Activated CD4-positive, alpha-beta T cell treated with anti-CD3 and anti-CD28 coated beads for 36 hours (primary cell): ENCODE data around the gene WDR19. TPM values are rescaled to one million over a fixed set of nuclear protein-coding genes. Genes with fewer than 3 reads are reported as not detected.
"Not testable (repeated sequence)": the region's sequence is repeated elsewhere in the genome, so short reads cannot be mapped to it uniquely, and the experiment has no call there.

Experiments used
- ATAC-seq: fragments of 200-7000 bp; cut with Tn5 transposase; one replicate; pipeline ENCODE4 v1.10.0; 2021; ENCODE audit warnings: mild to moderate bottlenecking, moderate library complexity
- CTCF ChIA-PET: fragments of 350-600 bp; sonication (Branson Sonifier 250); formaldehyde crosslinking; loops from one replicate; lab custom pipeline; 2021; ENCODE audit warnings: antibody characterized with exemption; lab: Charles Lee
- POLR2A ChIA-PET: fragments of 350-600 bp; sonication (Branson Sonifier 250); formaldehyde crosslinking; loops from one replicate; lab custom pipeline; 2021; ENCODE audit warnings: antibody characterized with exemption, inconsistent platforms; lab: Charles Lee
- DNase-seq: peaks from one replicate; pipeline ENCODE4 v3.0.0-alpha.2; 2020
- H3K27ac Mint-ChIP-seq: one replicate; pipeline ENCODE4 v1.8.0; 2021; ENCODE audit warnings: mixed read lengths
- H3K27me3 Mint-ChIP-seq: one replicate; pipeline ENCODE4 v1.8.0; 2021; ENCODE audit warnings: mixed read lengths
- H3K36me3 Mint-ChIP-seq: one replicate; pipeline ENCODE4 v1.8.0; 2021; ENCODE audit warnings: low read depth, mixed read lengths
- H3K4me1 Mint-ChIP-seq: one replicate; pipeline ENCODE4 v1.8.0; 2021; ENCODE audit warnings: mixed read lengths
- H3K4me3 Mint-ChIP-seq: one replicate; pipeline ENCODE4 v1.8.0; 2021; ENCODE audit warnings: mild to moderate bottlenecking, moderate library complexity, mixed read lengths
- H3K9me3 Mint-ChIP-seq: one replicate; pipeline ENCODE4 v1.8.0; 2021; ENCODE audit warnings: low read depth, mixed read lengths
- intact Hi-C, 2 experiments: fragments of 100-400 bp; cut with DNase I in 1 of 2; cut with micrococcal nuclease in 1 of 2; formaldehyde crosslinking; loops; one replicate each; pipeline versions ENCODE4 v1.14.2 to v1.15.1; 2022 to 2024; cut with DNase I, micrococcal nuclease
- total RNA-seq, 2 experiments: library from RNA; stranded (reverse); gene quantifications; one replicate each; pipeline ENCODE4 v1.2.3, GENCODE V29; 2021

Gene WDR19
- 10 to 100 TPM; 12.1 to 16.2 TPM for total RNA-seq

- Mint-ChIP-seq H3K36me3 (no peaks in the 10 kb centered on the region), H3K9me3 (no peaks in the 10 kb centered on the region), H3K4me1 (peaks cover 8% of the 10 kb centered on the region), H3K27ac (no peak within 1 kb of the TSS), H3K4me3 (no peak within 1 kb of the TSS), H3K27me3 (peaks cover 3% of the 10 kb centered on the region)
- ChIA-PET CTCF (interaction anchor here (0.7 to 1.4 kb wide), 9 partner anchors 48 to 896 kb away, joined by 3 to 5 read pairs (median 4); partner anchors contain the start of genes PDS5A and TLR1), POLR2A (interaction anchor here (0.6 to 0.7 kb wide), 2 partner anchors 171 to 504 kb away, joined by 3 to 4 read pairs; no protein-coding TSS in a partner anchor)
- ATAC-seq = peak; percentile 99
- DNase-seq = peak; percentile 99
- intact Hi-C loops = loop anchor here (1.0 to 10.0 kb wide), 13 partner anchors 135 to 1497 kb away; partner anchors contain the start of genes RPL9 (in 2 of the 2), LIAS (in 1 of the 2), N4BP2 (in 1 of the 2) and RELL1 (in 1 of the 2)
These were observed at the start of gene WDR19 for GRCh38 chr4:39181905-39182638. WDR19 (plus strand) TSS chr4:39182529; CDS start chr4:39182558, 29 bp downstream.

- peaks cover 2% of the 10 kb centered on the region for H3K36me3 Mint-ChIP-seq
- no peaks in the 10 kb centered on the region for H3K27me3 Mint-ChIP-seq
- no peak for ATAC-seq
- no peak overlapping the region for H3K27ac Mint-ChIP-seq
- no peak for DNase-seq
- H3K4me3 Mint-ChIP-seq = no peak overlapping the region
- POLR2A ChIA-PET = interaction anchor here (0.6 kb wide), 1 partner anchor 29 kb away, joined by 3 read pairs; no protein-coding TSS in a partner anchor
- intact Hi-C loops = no loop called here
- no peaks in the 10 kb centered on the region for H3K9me3 Mint-ChIP-seq
- CTCF ChIA-PET = interaction anchor here (0.6 to 6.3 kb wide), 14 partner anchors 48 to 373 kb away, joined by 3 to 121 read pairs (median 4); partner anchors contain the start of gene TLR10
- peaks cover 9% of the 10 kb centered on the region for H3K4me1 Mint-ChIP-seq
These were observed 48.7 kb upstream of the WDR19 start for GRCh38 chr4:39133623-39134022.

GRCh38 chr4:39134683-39135306, 47.5 kb upstream of the WDR19 start:
- Mint-ChIP-seq H3K36me3 (peaks cover 2% of the 10 kb centered on the region), H3K27ac (no peak overlapping the region), H3K9me3 (no peaks in the 10 kb centered on the region), H3K4me1 (peaks cover 9% of the 10 kb centered on the region), H3K4me3 (no peak overlapping the region), H3K27me3 (no peaks in the 10 kb centered on the region)
- intact Hi-C loops = loop anchor here (1.0 to 5.0 kb wide), 3 partner anchors 232 to 375 kb away; no protein-coding TSS in a partner anchor
- ATAC-seq (no peak), DNase-seq (no peak)
- CTCF ChIA-PET = interaction anchor here (0.5 to 6.3 kb wide), 30 partner anchors 9 to 374 kb away, joined by 3 to 121 read pairs (median 4); partner anchors contain the start of genes TLR10 and TMEM156
- POLR2A ChIA-PET = no interaction called here

- ATAC-seq, DNase-seq, H3K36me3 Mint-ChIP-seq, H3K4me3 Mint-ChIP-seq, H3K4me1 Mint-ChIP-seq, H3K9me3 Mint-ChIP-seq, POLR2A ChIA-PET, H3K27ac Mint-ChIP-seq, H3K27me3 Mint-ChIP-seq: not testable (repeated sequence)
- intact Hi-C loops = loop anchor here in 1 of 2 experiments (5.0 kb wide), 1 partner anchor 376 kb away; no protein-coding TSS in a partner anchor
- CTCF ChIA-PET = interaction anchor here (0.6 to 1.4 kb wide), 5 partner anchors 224 to 276 kb away, joined by 3 to 5 read pairs (median 4); no protein-coding TSS in a partner anchor
These were observed 44.1 kb upstream of the WDR19 start for GRCh38 chr4:39138227-39138626.

GRCh38 chr4:39146211-39146610, 36.1 kb upstream of the WDR19 start:
- Mint-ChIP-seq H3K27me3 (no peaks in the 10 kb centered on the region), H3K4me1 (no peaks in the 10 kb centered on the region), H3K27ac (no peak overlapping the region), H3K36me3 (no peaks in the 10 kb centered on the region), H3K9me3 (no peaks in the 10 kb centered on the region), H3K4me3 (no peak overlapping the region)
- intact Hi-C loops = no loop called here
- CTCF ChIA-PET = interaction anchor here (0.6 to 2.1 kb wide), 6 partner anchors 11 to 246 kb away, joined by 3 to 11 read pairs (median 3); no protein-coding TSS in a partner anchor
- DNase-seq (no peak), ATAC-seq (no peak)
- POLR2A ChIA-PET = interaction anchor here (0.6 kb wide), 1 partner anchor 86 kb away, joined by 4 read pairs; no protein-coding TSS in a partner anchor

GRCh38 chr4:39154009-39154408, 28.3 kb upstream of the WDR19 start:
- Mint-ChIP-seq H3K36me3 (no peaks in the 10 kb centered on the region), H3K4me3 (no peak overlapping the region), H3K27ac (no peak overlapping the region), H3K4me1 (no peaks in the 10 kb centered on the region), H3K9me3 (no peaks in the 10 kb centered on the region), H3K27me3 (no peaks in the 10 kb centered on the region)
- no peak for DNase-seq
- ChIA-PET CTCF (interaction anchor here (1.0 to 1.7 kb wide), 2 partner anchors 12 to 15 kb away, joined by 3 to 5 read pairs; no protein-coding TSS in a partner anchor), POLR2A (no interaction called here)
- intact Hi-C loops = no loop called here
- ATAC-seq = no peak

GRCh38 chr4:39157520-39157919, 24.8 kb upstream of the WDR19 start:
- POLR2A ChIA-PET = interaction anchor here (0.6 kb wide), 1 partner anchor 118 kb away, joined by 6 read pairs; no protein-coding TSS in a partner anchor
- DNase-seq (no peak), ATAC-seq (no peak)
- Mint-ChIP-seq H3K27me3 (no peaks in the 10 kb centered on the region), H3K9me3 (no peaks in the 10 kb centered on the region), H3K4me3 (no peak overlapping the region), H3K36me3 (no peaks in the 10 kb centered on the region), H3K4me1 (no peaks in the 10 kb centered on the region), H3K27ac (no peak overlapping the region)
- CTCF ChIA-PET = interaction anchor here (1.2 kb wide), 1 partner anchor 297 kb away, joined by 6 read pairs; no protein-coding TSS in a partner anchor
- intact Hi-C loops = no loop called here

- Mint-ChIP-seq H3K9me3 (peaks cover 5% of the 10 kb centered on the region), H3K27ac (no peak overlapping the region), H3K4me1 (no peaks in the 10 kb centered on the region), H3K36me3 (no peaks in the 10 kb centered on the region), H3K4me3 (no peak overlapping the region), H3K27me3 (peaks cover 6% of the 10 kb centered on the region)
- POLR2A ChIA-PET = no interaction called here
- intact Hi-C loops = no loop called here
- ATAC-seq (no peak), DNase-seq (no peak)
- CTCF ChIA-PET = interaction anchor here (1.3 to 1.4 kb wide), 2 partner anchors 12 to 116 kb away, joined by 4 to 5 read pairs; no protein-coding TSS in a partner anchor
These were observed 16.2 kb upstream of the WDR19 start for GRCh38 chr4:39166177-39166576.

GRCh38 chr4:39166669-39167068, 15.7 kb upstream of the WDR19 start:
- no peaks in the 10 kb centered on the region for H3K4me1 Mint-ChIP-seq
- no peak for ATAC-seq
- ChIA-PET CTCF (interaction anchor here (0.7 to 1.4 kb wide), 2 partner anchors 116 to 407 kb away, joined by 3 to 4 read pairs; no protein-coding TSS in a partner anchor), POLR2A (no interaction called here)
- H3K4me3 Mint-ChIP-seq = no peak overlapping the region
- peaks cover 6% of the 10 kb centered on the region for H3K27me3 Mint-ChIP-seq
- intact Hi-C loops = no loop called here
- DNase-seq = no peak
- H3K27ac Mint-ChIP-seq = no peak overlapping the region
- no peaks in the 10 kb centered on the region for H3K36me3 Mint-ChIP-seq
- peaks cover 5% of the 10 kb centered on the region for H3K9me3 Mint-ChIP-seq

GRCh38 chr4:39169426-39169825, 12.9 kb upstream of the WDR19 start:
- intact Hi-C loops = no loop called here
- POLR2A ChIA-PET = no interaction called here
- ATAC-seq (no peak), DNase-seq (no peak)
- Mint-ChIP-seq H3K4me3 (no peak overlapping the region), H3K9me3 (peaks cover 5% of the 10 kb centered on the region), H3K27me3 (peaks cover 6% of the 10 kb centered on the region), H3K27ac (no peak overlapping the region), H3K4me1 (no peaks in the 10 kb centered on the region), H3K36me3 (no peaks in the 10 kb centered on the region)
- CTCF ChIA-PET = interaction anchor here (0.6 to 1.3 kb wide), 3 partner anchors 14 to 31 kb away, joined by 3 to 4 read pairs (median 3); no protein-coding TSS in a partner anchor

- H3K36me3 Mint-ChIP-seq = no peaks in the 10 kb centered on the region
- intact Hi-C loops = no loop called here
- no peaks in the 10 kb centered on the region for H3K4me1 Mint-ChIP-seq
- no peak overlapping the region for H3K27ac Mint-ChIP-seq
- no peak for DNase-seq
- peaks cover 5% of the 10 kb centered on the region for H3K9me3 Mint-ChIP-seq
- POLR2A ChIA-PET = no interaction called here
- CTCF ChIA-PET = no interaction called here
- ATAC-seq = no peak
- H3K27me3 Mint-ChIP-seq = peaks cover 8% of the 10 kb centered on the region
- H3K4me3 Mint-ChIP-seq = no peak overlapping the region
These were observed 12.0 kb upstream of the WDR19 start for GRCh38 chr4:39170301-39170700.
